Smooth muscle cell (in vitro differentiated cells): ENCODE results near the gene NPHP4. TPM values are rescaled to one million over a fixed set of nuclear protein-coding genes. Genes with fewer than 3 reads are reported as not detected.

Experiments used
- DNase-seq: peaks from one replicate; lab custom pipeline; 2025; ENCODE audit not compliant: unreplicated experiment; lab: John Stamatoyannopoulos, UW
- H2AFZ ChIP-seq: fragments of 200-600 bp; sonication (generic); 2 replicates; pipeline ENCODE4 v1.6.0; 2016; ENCODE audit warnings: antibody characterized with exemption, low read depth, mild to moderate bottlenecking
- H3F3A ChIP-seq: fragments of 200-600 bp; sonication (generic); 2 replicates; pipeline ENCODE4 v1.6.0; 2017; ENCODE audit warnings: antibody characterized with exemption, low read depth
- H3K27ac ChIP-seq: fragments of 200-600 bp; sonication (generic); 2 replicates; pipeline ENCODE4 v1.5.1; 2016; ENCODE audit warnings: low read depth, mild to moderate bottlenecking
- H3K27me3 ChIP-seq: fragments of 200-600 bp; sonication (generic); 2 replicates; pipeline ENCODE4 v1.6.1; 2016; ENCODE audit warnings: low read depth, mild to moderate bottlenecking
- H3K36me3 ChIP-seq: fragments of 200-600 bp; sonication (generic); 2 replicates; pipeline ENCODE4 v1.5.1; 2016; ENCODE audit warnings: low read depth
- H3K4me1 ChIP-seq: fragments of 200-600 bp; sonication (generic); 2 replicates; pipeline ENCODE4 v1.5.1; 2016; ENCODE audit warnings: low read depth
- H3K4me2 ChIP-seq: fragments of 200-600 bp; sonication (generic); 2 replicates; pipeline ENCODE4 v1.6.0; 2016; ENCODE audit warnings: mild to moderate bottlenecking
- H3K4me3 ChIP-seq: fragments of 200-600 bp; sonication (generic); 2 replicates; pipeline ENCODE4 v1.5.1; 2016; ENCODE audit warnings: mild to moderate bottlenecking
- H3K79me2 ChIP-seq: fragments of 200-600 bp; sonication (generic); 2 replicates; pipeline ENCODE4 v1.6.0; 2016; ENCODE audit warnings: low read depth, mild to moderate bottlenecking
- H3K9ac ChIP-seq: fragments of 200-600 bp; sonication (generic); 2 replicates; pipeline ENCODE4 v1.6.0; 2016; ENCODE audit warnings: low read depth
- H3K9me3 ChIP-seq: fragments of 200-600 bp; sonication (generic); replicated peaks from 2 replicates; pipeline ENCODE4 v1.5.1; 2016; ENCODE audit warnings: low read depth
- H4K20me1 ChIP-seq: fragments of 200-600 bp; sonication (generic); 2 replicates; pipeline ENCODE4 v1.6.0; 2016; ENCODE audit warnings: low read depth
- WGBS: methylation state at CpG from one replicate; pipeline ENCODE4 v1.1.7; 2016; ENCODE audit warnings: low lambda C conversion rate; 5-methylcytosine and 5-hydroxymethylcytosine counted together
- polyA plus RNA-seq: library from polyadenylated mRNA; unstranded; fragments of >200 nt; fragmentation: Nextera tagmentation; extraction: Ambion mirVana; gene quantifications from 2 replicates; pipeline ENCODE4 v1.2.1, GENCODE V29; 2016
- total RNA-seq: library from RNA; depleted of rRNA; stranded (reverse); fragments of >200 nt; gene quantifications from 2 replicates; pipeline ENCODE4 v1.2.3, GENCODE V29; 2014
- TF ChIP-seq, protein P1 (sequence below): fragments of 200-600 bp; sonication (generic); IDR thresholded peaks from 2 replicates; pipeline ENCODE4 v1.5.1; 2017; ENCODE audit warnings: borderline replicate concordance, mild to moderate bottlenecking, antibody characterized with exemption; ENCODE audit not compliant: insufficient read depth, poor library complexity, severe bottlenecking

Gene NPHP4
- total and polyA plus RNA-seq, 2 experiments from 2014 or later = 5.4 to 8.4 TPM

DNA sequence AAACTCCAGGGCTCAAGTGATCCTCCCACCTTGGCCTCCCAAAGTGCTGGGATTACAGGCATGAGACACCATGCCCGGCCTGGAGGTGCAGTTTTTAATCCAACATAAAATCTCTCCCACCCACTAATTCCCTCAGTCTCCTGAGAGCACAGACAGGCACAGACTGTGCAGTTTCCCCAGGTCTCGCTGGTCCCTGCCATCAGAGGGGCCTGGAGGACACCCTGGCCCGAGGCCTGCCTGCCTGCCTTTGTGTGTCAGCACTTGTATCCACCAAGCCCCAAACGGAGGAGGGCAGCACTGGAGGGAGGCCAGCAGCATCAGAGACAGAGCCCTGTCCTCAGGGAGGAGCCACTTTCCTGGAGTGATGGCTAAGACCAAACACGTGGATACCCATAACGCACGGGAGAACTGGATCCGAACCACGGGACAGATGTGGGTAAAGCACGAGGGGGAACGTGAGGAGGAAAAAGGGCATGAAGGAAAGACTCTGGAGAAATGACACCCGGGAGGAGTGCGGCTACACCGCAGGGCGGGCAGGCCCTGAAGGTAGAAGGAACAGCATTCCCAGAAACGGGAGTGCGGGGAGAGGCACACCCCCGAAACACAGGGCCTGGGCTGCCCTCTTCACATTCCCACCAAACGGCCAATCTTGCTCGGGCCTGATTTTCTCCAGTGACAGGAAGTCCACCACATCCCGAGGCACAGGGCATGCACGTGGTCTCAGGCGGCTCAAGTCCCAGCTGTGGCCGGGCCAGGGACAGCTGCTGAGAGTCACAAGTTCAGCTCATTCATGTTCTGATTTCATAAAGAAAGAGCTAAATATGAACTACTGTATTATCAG, 29.7 kb downstream of the NPHP4 start:
- 92% methylated on average over 24 of the region's 24 CpGs for WGBS
- Histone ChIP-seq H3F3A (no peaks in the 10 kb centered on the region), H3K9ac (no peak overlapping the region)

DNA sequence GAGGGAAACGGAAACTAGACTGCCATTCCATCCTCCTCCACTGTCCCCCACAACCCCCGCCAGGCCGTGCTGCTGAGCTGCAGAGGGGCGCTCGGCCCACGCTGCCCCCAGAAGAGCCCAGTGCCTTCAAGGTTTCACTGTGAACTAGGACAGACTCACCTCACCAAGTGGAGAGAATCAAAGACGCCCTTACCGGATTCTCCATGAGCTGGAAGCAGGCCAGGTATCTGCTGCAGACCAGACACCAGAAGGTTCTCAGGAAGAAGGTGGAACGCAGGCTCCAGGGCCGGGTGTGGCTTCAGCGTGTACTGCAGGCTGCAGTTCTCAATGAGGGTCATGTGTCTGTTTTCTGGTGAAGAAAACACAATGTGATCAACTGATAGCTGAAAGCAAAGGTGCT, 30.6 kb downstream of the NPHP4 start:
- Histone ChIP-seq H3K4me1 (no peaks in the 10 kb centered on the region), H3K4me2 (no peak overlapping the region), H3K9ac (no peak overlapping the region), H3K36me3 (peaks cover 4% of the 10 kb centered on the region), H3K9me3 (no peaks in the 10 kb centered on the region), H3K4me3 (no peak overlapping the region), H3K27me3 (no peaks in the 10 kb centered on the region), H3F3A (no peaks in the 10 kb centered on the region), H3K79me2 (no peaks in the 10 kb centered on the region), H4K20me1 (peaks cover 7% of the 10 kb centered on the region), H3K27ac (no peak overlapping the region), H2AFZ (no peak overlapping the region)
- no peak for DNase-seq
- WGBS = 79% methylated on average over 11 of the region's 11 CpGs
- TF ChIP-seq, protein P1, sequence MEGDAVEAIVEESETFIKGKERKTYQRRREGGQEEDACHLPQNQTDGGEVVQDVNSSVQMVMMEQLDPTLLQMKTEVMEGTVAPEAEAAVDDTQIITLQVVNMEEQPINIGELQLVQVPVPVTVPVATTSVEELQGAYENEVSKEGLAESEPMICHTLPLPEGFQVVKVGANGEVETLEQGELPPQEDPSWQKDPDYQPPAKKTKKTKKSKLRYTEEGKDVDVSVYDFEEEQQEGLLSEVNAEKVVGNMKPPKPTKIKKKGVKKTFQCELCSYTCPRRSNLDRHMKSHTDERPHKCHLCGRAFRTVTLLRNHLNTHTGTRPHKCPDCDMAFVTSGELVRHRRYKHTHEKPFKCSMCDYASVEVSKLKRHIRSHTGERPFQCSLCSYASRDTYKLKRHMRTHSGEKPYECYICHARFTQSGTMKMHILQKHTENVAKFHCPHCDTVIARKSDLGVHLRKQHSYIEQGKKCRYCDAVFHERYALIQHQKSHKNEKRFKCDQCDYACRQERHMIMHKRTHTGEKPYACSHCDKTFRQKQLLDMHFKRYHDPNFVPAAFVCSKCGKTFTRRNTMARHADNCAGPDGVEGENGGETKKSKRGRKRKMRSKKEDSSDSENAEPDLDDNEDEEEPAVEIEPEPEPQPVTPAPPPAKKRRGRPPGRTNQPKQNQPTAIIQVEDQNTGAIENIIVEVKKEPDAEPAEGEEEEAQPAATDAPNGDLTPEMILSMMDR = no peak

More for the DNA sequence above, 29.7 kb downstream of the NPHP4 start:
- Histone ChIP-seq H3K4me2 (no peak overlapping the region), H3K36me3 (peaks cover 4% of the 10 kb centered on the region), H3K4me1 (no peaks in the 10 kb centered on the region), H4K20me1 (peaks cover 9% of the 10 kb centered on the region), H3K79me2 (no peaks in the 10 kb centered on the region), H3K27me3 (no peaks in the 10 kb centered on the region), H3K4me3 (no peak overlapping the region), H2AFZ (no peak overlapping the region), H3K27ac (no peak overlapping the region), H3K9me3 (no peaks in the 10 kb centered on the region)
- TF ChIP-seq, protein P1 = no peak
- DNase-seq = no peak

DNA sequence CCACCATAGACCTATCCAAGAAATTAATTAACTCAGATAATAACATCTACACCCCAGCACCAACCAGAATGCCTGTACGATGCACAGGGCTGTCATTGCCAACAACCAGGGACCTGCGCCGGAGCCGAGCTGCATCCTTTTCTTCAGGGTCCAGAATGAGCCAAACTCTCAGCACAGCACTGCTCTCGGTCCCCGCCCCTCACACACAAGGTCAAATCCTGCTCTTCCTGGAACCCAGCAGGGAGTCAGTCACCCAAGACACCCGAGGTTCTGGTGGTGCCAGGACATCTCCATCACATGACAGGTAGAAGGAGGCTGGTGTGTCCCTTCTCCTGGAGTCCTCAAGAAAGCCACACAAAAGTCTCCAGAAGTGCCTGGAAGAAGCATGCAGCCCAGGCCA, 31.9 kb downstream of the NPHP4 start:
- Histone ChIP-seq H3K9ac (no peak overlapping the region), H3F3A (no peaks in the 10 kb centered on the region), H4K20me1 (peaks cover 7% of the 10 kb centered on the region), H3K4me3 (no peak overlapping the region), H3K79me2 (no peaks in the 10 kb centered on the region), H3K27me3 (no peaks in the 10 kb centered on the region), H2AFZ (no peak overlapping the region), H3K4me2 (no peak overlapping the region), H3K36me3 (peaks cover 4% of the 10 kb centered on the region), H3K9me3 (no peaks in the 10 kb centered on the region), H3K27ac (no peak overlapping the region), H3K4me1 (no peaks in the 10 kb centered on the region)
- 97% methylated on average over 7 of the region's 7 CpGs for WGBS
- no peak for DNase-seq
- TF ChIP-seq, protein P1 = no peak
